Activated T-helper 1 cell treated with anti-CD3 and anti-CD28 coated beads, Interleukin-12 subunit alpha, Interleukin-12 subunit beta, Interleukin-2, Interleukin-4 antibody, amounts not matched to agents 30 ng/mL and 10 ng/mL and 1 ng/mL, durations not matched to agents 14 hours and 24 hours and 36 hours (primary cell): Measurements from ENCODE around the gene ACOT6. TPM values are rescaled to one million over a fixed set of nuclear protein-coding genes. Genes with fewer than 3 reads are reported as not detected.
A peak's percentile ranks its signal among the peaks of the same experiment; 100 is the strongest.

ENCODE experiments used
- DNase-seq: peaks from one replicate; pipeline ENCODE4 v3.0.0; 2021; ENCODE audit warnings: low spot score
- H3K27ac Mint-ChIP-seq: one replicate; pipeline ENCODE4 v1.8.0; 2021; ENCODE audit warnings: mild to moderate bottlenecking, mixed read lengths
- H3K27me3 Mint-ChIP-seq: one replicate; pipeline ENCODE4 v1.8.0; 2022; ENCODE audit warnings: mild to moderate bottlenecking, moderate library complexity, mixed read lengths; ENCODE audit not compliant: insufficient read depth
- H3K36me3 Mint-ChIP-seq: one replicate; pipeline ENCODE4 v1.8.0; 2021; ENCODE audit warnings: low read depth, mixed read lengths
- H3K4me1 Mint-ChIP-seq: one replicate; pipeline ENCODE4 v1.8.0; 2021; ENCODE audit warnings: low read depth, mixed read lengths
- H3K4me3 Mint-ChIP-seq: one replicate; pipeline ENCODE4 v1.8.0; 2021; ENCODE audit warnings: mild to moderate bottlenecking, moderate library complexity, mixed read lengths
- H3K9me3 Mint-ChIP-seq: one replicate; pipeline ENCODE4 v1.8.0; 2021; ENCODE audit warnings: mixed read lengths
- intact Hi-C: fragments of 100-400 bp; cut with micrococcal nuclease; formaldehyde crosslinking; loops from one replicate; pipeline ENCODE4 v1.15.1; 2024
- total RNA-seq: library from RNA; stranded (reverse); gene quantifications from 2 replicates; pipeline ENCODE4 v1.2.3, GENCODE V29; 2022

ACOT6 gene
- total RNA-seq, 1 donor from 2014 or later, result not detected

- intact Hi-C loops, result no loop called here
- H3K27me3 Mint-ChIP-seq, result peaks cover 3% of the 10 kb centered on the region
- H3K36me3 Mint-ChIP-seq, result no peaks in the 10 kb centered on the region
- no peaks in the 10 kb centered on the region for H3K9me3 Mint-ChIP-seq
- no peak overlapping the region for H3K4me3 Mint-ChIP-seq
- peaks cover 11% of the 10 kb centered on the region for H3K4me1 Mint-ChIP-seq
- DNase-seq, result no peak
- no peak overlapping the region for H3K27ac Mint-ChIP-seq
These were observed 1.6 kb upstream of the ACOT6 start for GRCh38 chr14:73610687-73611086.

- Mint-ChIP-seq H3K9me3 (no peaks in the 10 kb centered on the region), H3K4me3 (peak overlapping the region; percentile 83), H3K36me3 (no peaks in the 10 kb centered on the region), H3K4me1 (peaks cover 5% of the 10 kb centered on the region), H3K27me3 (peaks cover 7% of the 10 kb centered on the region), H3K27ac (peak overlapping the region; percentile 52)
- DNase-seq, result no peak
- intact Hi-C loops, result loop anchor here (2.0 kb wide), 1 partner anchor 22 kb away; the partner anchor contains the start of gene ACOT4
These were observed 698 bp downstream of the ACOT6 start for GRCh38 chr14:73613046-73613383.

GRCh38 chr14:73613419-73613963 is 1.2 kb downstream of the ACOT6 start:
- intact Hi-C loops, result loop anchor here (2.0 kb wide), 1 partner anchor 23 kb away; the partner anchor contains the start of gene ACOT4
- no peak overlapping the region for H3K27ac Mint-ChIP-seq
- H3K27me3 Mint-ChIP-seq, result peaks cover 7% of the 10 kb centered on the region
- no peaks in the 10 kb centered on the region for H3K36me3 Mint-ChIP-seq
- peaks cover 5% of the 10 kb centered on the region for H3K4me1 Mint-ChIP-seq
- no peaks in the 10 kb centered on the region for H3K9me3 Mint-ChIP-seq
- no peak for DNase-seq
- peak overlapping the region; percentile 83 for H3K4me3 Mint-ChIP-seq

- intact Hi-C loops, result no loop called here
- H3K27me3 Mint-ChIP-seq, result peaks cover 10% of the 10 kb centered on the region
- peaks cover 5% of the 10 kb centered on the region for H3K4me1 Mint-ChIP-seq
- H3K27ac Mint-ChIP-seq, result no peak overlapping the region
- no peak for DNase-seq
- H3K36me3 Mint-ChIP-seq, result no peaks in the 10 kb centered on the region
- no peak overlapping the region for H3K4me3 Mint-ChIP-seq
- no peaks in the 10 kb centered on the region for H3K9me3 Mint-ChIP-seq
These were observed 4.5 kb downstream of the ACOT6 start for GRCh38 chr14:73616831-73617230.

GRCh38 chr14:73619524-73619923 is 7.2 kb downstream of the ACOT6 start:
- intact Hi-C loops, result no loop called here
- Mint-ChIP-seq H3K36me3 (no peaks in the 10 kb centered on the region), H3K4me3 (no peak overlapping the region), H3K9me3 (no peaks in the 10 kb centered on the region), H3K27ac (no peak overlapping the region), H3K27me3 (peaks cover 7% of the 10 kb centered on the region), H3K4me1 (no peaks in the 10 kb centered on the region)
- DNase-seq, result no peak

- no peaks in the 10 kb centered on the region for H3K9me3 Mint-ChIP-seq
- H3K36me3 Mint-ChIP-seq, result no peaks in the 10 kb centered on the region
- H3K4me1 Mint-ChIP-seq, result no peaks in the 10 kb centered on the region
- peaks cover 7% of the 10 kb centered on the region for H3K27me3 Mint-ChIP-seq
- H3K4me3 Mint-ChIP-seq, result no peak overlapping the region
- intact Hi-C loops, result no loop called here
- no peak overlapping the region for H3K27ac Mint-ChIP-seq
- DNase-seq, result no peak
These were observed 8.0 kb downstream of the ACOT6 start for GRCh38 chr14:73620268-73620667.

GRCh38 chr14:73623504-73624054 is 11.3 kb downstream of the ACOT6 start:
- H3K27me3 Mint-ChIP-seq, result peaks cover 1% of the 10 kb centered on the region
- no peaks in the 10 kb centered on the region for H3K9me3 Mint-ChIP-seq
- no peak overlapping the region for H3K27ac Mint-ChIP-seq
- H3K4me3 Mint-ChIP-seq, result no peak overlapping the region
- intact Hi-C loops, result no loop called here
- no peaks in the 10 kb centered on the region for H3K4me1 Mint-ChIP-seq
- H3K36me3 Mint-ChIP-seq, result no peaks in the 10 kb centered on the region
- no peak for DNase-seq

GRCh38 chr14:73625706-73626105 is 13.4 kb downstream of the ACOT6 start:
- H3K27me3 Mint-ChIP-seq, result peaks cover 4% of the 10 kb centered on the region
- no peaks in the 10 kb centered on the region for H3K4me1 Mint-ChIP-seq
- no peak overlapping the region for H3K4me3 Mint-ChIP-seq
- intact Hi-C loops, result no loop called here
- no peaks in the 10 kb centered on the region for H3K9me3 Mint-ChIP-seq
- H3K27ac Mint-ChIP-seq, result no peak overlapping the region
- DNase-seq, result no peak
- H3K36me3 Mint-ChIP-seq, result no peaks in the 10 kb centered on the region

GRCh38 chr14:73627151-73627558 is 14.8 kb downstream of the ACOT6 start:
- no peak overlapping the region for H3K27ac Mint-ChIP-seq
- H3K36me3 Mint-ChIP-seq, result no peaks in the 10 kb centered on the region
- no peaks in the 10 kb centered on the region for H3K4me1 Mint-ChIP-seq
- DNase-seq, result no peak
- intact Hi-C loops, result no loop called here
- no peaks in the 10 kb centered on the region for H3K9me3 Mint-ChIP-seq
- peaks cover 10% of the 10 kb centered on the region for H3K27me3 Mint-ChIP-seq
- no peak overlapping the region for H3K4me3 Mint-ChIP-seq

GRCh38 chr14:73630009-73630780 is 17.9 kb downstream of the ACOT6 start:
- DNase-seq, result no peak
- Mint-ChIP-seq H3K4me3 (no peak overlapping the region), H3K36me3 (no peaks in the 10 kb centered on the region), H3K27me3 (peaks cover 26% of the 10 kb centered on the region), H3K4me1 (peaks cover 6% of the 10 kb centered on the region), H3K27ac (no peak overlapping the region), H3K9me3 (no peaks in the 10 kb centered on the region)
- intact Hi-C loops, result no loop called here

GRCh38 chr14:73633116-73634010 is 21.0 kb downstream of the ACOT6 start:
- Mint-ChIP-seq H3K36me3 (no peaks in the 10 kb centered on the region), H3K9me3 (no peaks in the 10 kb centered on the region), H3K27ac (no peak overlapping the region), H3K4me1 (peaks cover 6% of the 10 kb centered on the region), H3K27me3 (peaks cover 41% of the 10 kb centered on the region), H3K4me3 (peak overlapping the region; percentile 53)
- peak; percentile 40 for DNase-seq
- intact Hi-C loops, result loop anchor here (1.0 kb wide), 5 partner anchors 11 to 460 kb away; partner anchors contain the start of gene DNAL1

GRCh38 chr14:73634011-73634833 is 21.9 kb downstream of the ACOT6 start:
- DNase-seq, result no peak
- Mint-ChIP-seq H3K27me3 (peaks cover 41% of the 10 kb centered on the region), H3K9me3 (no peaks in the 10 kb centered on the region), H3K27ac (no peak overlapping the region), H3K36me3 (no peaks in the 10 kb centered on the region), H3K4me3 (peak overlapping the region; percentile 53), H3K4me1 (peaks cover 6% of the 10 kb centered on the region)
- intact Hi-C loops, result no loop called here
